Retinal pigment epithelial cell (primary cell): ENCODE results near the gene C2orf80.
"Not testable (repeated sequence)": the region's sequence is repeated elsewhere in the genome, so short reads cannot be mapped to it uniquely, and the experiment has no call there.

Source experiments
- DNase-seq: peaks from one replicate; pipeline ENCODE4 v3.0.0-alpha.2; 2010; ENCODE audit warnings: low read depth
- H3K4me3 ChIP-seq: 2 replicates; pipeline ENCODE4 v1.5.1; 2011; ENCODE audit warnings: mild to moderate bottlenecking, low read length, control low read depth, moderate library complexity
- CTCF ChIP-seq: conservative IDR thresholded peaks from 2 replicates; pipeline ENCODE4 v1.5.1; 2011; ENCODE audit warnings: low read depth, low read length, control low read depth, inconsistent platforms

Gene C2orf80

DNA sequence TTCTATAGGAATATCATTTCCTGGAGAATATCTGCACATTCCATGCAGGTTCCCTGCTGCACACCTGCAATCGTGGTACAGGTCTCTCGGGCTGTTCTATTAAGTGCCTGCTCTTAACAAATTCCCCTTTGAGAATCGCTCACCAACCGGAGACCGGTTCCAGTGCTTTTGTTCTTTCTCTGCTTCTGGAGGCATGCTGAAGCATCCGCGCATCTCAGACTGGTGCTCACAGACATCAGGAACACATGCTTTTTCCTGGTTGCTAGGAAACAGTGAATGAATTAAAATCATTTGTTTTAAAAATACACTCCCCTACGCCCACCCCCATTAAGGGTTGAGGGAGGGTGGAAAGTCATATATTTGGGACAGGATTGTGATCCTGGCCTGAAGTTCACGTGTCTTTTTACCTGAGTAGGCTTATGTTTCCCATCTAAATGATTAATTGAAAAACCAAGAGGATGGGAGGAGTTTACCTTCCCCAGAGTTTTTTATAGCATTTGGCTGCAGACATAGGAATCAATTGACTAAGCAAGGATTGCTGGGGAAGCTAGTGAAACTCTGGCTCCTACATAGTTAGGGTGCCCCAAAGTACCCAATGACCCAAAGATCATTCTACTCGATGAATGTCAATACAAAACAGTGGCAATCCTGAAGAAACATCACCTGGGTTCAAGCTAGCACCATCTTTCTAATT lies at the start of gene C2orf80:
TSS of gene C2orf80 (minus strand) at position 221 of the 694 bp plus-strand sequence. CDS start 3,044 bp downstream, outside the sequence.
- no peak for TF ChIP-seq CTCF
- no peak within 1 kb of the TSS for H3K4me3 ChIP-seq
- DNase-seq: no peak

- DNase-seq: no peak
- no peak overlapping the region for H3K4me3 ChIP-seq
- TF ChIP-seq CTCF: no peak
Measured at GRCh38 chr2:208235860-208236259, 46.0 kb upstream of the C2orf80 start.

DNA sequence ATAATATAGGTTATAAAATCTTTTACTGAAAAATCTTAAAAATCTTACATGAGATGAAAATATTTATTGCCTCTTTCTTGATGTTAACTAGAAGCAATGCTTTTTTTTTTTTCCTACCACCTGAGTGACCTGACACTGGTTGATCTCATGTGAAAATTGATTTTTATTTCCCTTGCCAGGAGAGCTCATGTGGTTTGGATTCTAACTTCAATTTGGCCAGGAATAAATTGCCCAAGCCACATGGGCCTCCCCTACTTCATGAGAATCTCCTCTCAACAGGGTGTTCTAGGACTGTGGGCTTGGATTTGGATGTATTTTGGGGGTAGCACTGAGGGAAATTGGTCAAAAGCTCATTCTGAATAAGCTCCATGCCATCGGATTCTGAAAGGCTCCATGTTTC lies 45.0 kb upstream of the C2orf80 start:
- DNase-seq: no peak
- TF ChIP-seq CTCF: no peak
- H3K4me3 ChIP-seq: no peak overlapping the region

- no peak for TF ChIP-seq CTCF
- no peak overlapping the region for H3K4me3 ChIP-seq
- no peak for DNase-seq
Measured at GRCh38 chr2:208228476-208228875, 38.6 kb upstream of the C2orf80 start.

DNA sequence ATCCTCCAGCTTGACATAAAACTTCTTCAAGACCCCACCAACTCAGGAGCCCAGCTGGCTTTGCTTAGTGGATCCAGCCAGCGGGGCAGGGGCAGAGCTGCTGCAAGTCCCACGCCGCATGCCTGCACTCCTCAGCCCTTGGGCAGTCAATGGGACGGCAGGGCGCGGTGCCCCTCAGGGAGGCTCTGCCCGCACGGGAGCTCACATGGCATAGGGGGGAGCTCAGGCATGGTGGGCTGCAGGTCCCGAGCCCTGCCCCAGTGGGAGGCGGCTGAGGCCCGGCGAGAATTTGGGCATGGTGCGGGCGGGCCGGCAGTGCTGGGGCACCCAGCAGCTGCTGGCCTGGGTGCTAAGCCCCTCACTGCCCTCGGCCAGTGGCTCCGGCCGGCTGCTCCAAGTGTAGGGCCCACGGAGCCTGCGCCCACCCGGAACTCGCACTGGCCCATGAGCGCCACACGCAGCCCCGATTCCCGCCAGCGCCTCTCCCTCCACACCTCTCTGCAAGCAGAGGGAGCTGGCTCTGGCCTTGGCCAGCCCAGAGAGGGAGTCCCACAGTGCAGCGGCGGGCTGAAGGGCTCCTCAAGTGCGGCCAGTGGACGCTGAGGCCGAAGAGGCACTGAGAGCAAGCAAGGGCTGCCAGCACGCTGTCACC lies 37.9 kb upstream of the C2orf80 start:
- DNase-seq: no peak
- TF ChIP-seq CTCF: no peak
- H3K4me3 ChIP-seq: no peak overlapping the region

DNA sequence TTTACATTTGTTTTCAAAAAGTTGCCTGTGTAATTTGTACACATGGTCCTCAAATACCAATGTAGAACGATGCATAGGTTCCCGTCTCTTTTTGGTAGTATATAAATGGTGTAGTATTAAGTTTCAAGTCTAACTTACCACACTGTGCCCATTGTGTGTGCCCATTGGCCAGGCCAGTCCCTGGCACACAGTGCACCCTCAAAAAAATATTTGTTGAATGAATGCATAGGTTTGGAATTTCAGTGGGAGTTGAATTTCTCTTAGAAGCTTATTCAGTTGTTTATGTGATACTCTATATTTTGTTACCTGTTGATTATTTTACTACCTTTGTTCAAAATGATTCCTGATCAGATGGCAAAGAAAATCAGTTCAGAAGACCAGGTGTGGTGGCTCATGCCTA lies 35.0 kb upstream of the C2orf80 start:
- no peak for TF ChIP-seq CTCF
- no peak for DNase-seq

DNA sequence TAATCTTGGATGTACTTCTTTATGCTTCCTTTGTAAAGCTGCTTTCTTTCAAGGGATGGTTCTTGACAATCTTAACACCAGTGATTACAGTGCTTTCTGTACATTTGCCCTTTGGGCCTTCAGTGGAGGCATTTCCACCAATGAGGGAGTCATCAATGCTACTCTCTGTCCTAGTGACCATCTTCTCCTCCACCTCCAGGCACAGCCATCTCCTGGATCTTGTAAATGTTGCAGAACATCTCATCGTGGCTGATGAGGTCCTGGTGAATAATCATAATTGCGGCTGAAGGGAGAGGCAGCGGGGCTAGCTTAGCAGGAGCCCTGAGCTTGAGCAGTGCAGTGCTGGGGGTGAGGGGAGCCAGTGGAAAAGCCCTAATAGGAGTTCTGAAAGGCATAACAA lies 32.5 kb upstream of the C2orf80 start:
- no peak for DNase-seq
- H3K4me3 ChIP-seq: no peak overlapping the region
- no peak for TF ChIP-seq CTCF

More for the DNA sequence above, 35.0 kb upstream of the C2orf80 start:
- no peak overlapping the region for H3K4me3 ChIP-seq

DNA sequence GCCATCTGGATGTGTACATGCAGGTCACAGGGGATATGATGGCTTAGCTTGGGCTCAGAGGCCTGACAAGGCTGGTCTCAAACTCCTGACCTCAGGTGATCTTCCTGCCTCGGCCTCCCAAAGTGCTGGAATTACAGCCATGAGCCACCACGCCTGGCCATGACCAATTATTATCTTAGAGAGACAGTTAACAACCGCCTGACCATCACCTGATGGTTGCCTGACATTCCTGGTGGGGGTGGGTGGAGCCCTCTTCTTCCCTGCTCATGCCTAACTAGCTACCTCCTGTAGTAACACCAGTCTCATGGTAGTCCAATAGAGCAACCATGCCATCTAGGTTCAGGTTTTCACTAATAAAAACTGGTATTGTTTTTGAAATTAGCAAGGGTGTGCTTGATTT lies 32.0 kb upstream of the C2orf80 start:
- H3K4me3 ChIP-seq, DNase-seq: not testable (repeated sequence)
